Heart left ventricle (tissue), 13 donors: Measurements from ENCODE around the gene CACNA2D1.

ENCODE experiments used
- POLR2A ChIP-seq, 2 donors: fragments of 450-650 bp; IDR thresholded peaks; one replicate each; pipeline ENCODE4 v1.6.1; 2017; ENCODE audit warnings: antibody characterized with exemption in 2 of 2, mild to moderate bottlenecking in 2 of 2, moderate library complexity in 2 of 2
- TF ChIP-seq, protein P1 (sequence below), 12 donors: fragments of 200-600 bp; sonication (generic) in 4 of 12; IDR thresholded peaks; one replicate each; pipeline versions ENCODE4 v1.5.0 to v1.8.0; 2018 to 2022; ENCODE audit warnings: antibody characterized with exemption in 12 of 12, mild to moderate bottlenecking in 5 of 12
- donor health status: ischemic (EF 13 %, LVEDD 7.1; RV severe dilation, severe dysfunction).
- donor health status: DM: no; HTN: yes; CAD: no.
- donor health status: DM: no; HTN: no; CAD: no.
- donor health status: ischemic (EF 25% LVEDD 6.9; RV normal size, moderate dysfunction).
- donor health status: ischemic (EF 25% LVEDD 5.7; RV mildly dilated, moderate dysfunction).
- donor health status: ischemic (EF 35%, LVEDD 5.7; RV mildly dilated, moderate dysfunction).
- donor health status: nonischemic (EF 11% LVEDD 7.7; RV severe dilation, severe dysfunction).
- donor health status: DM: yes; HTN: yes; CAD: no.
- donor health status: PGD.
- donor health status: ischemic (EF 29% LVEDD 5.4; RV normal size, mild dysfunction).
- donor health status: nonischemic (EF 23%, LVEDD 6.1; RV moderate dilation, normal function).

DNA sequence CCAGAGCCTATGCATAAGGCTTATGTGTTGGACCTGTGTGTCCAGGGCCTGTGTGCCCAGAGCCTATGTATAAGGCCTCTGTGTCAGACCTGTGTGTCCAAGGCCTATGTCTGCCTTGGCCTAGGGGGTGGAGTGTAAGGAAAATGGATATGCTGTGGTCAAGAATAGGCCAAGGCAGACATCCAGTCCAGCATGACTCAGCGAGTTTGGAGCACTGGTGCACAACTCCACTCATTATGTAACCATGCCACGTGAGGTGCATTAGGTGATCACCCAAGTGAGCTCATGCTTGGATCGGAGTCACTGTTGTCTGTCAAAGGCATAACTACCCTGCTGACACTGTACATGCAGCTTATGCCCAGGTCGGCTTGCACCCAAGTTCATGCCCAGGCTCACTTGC lies 238.9 kb downstream of the CACNA2D1 start:
- TF ChIP-seq, protein P1, sequence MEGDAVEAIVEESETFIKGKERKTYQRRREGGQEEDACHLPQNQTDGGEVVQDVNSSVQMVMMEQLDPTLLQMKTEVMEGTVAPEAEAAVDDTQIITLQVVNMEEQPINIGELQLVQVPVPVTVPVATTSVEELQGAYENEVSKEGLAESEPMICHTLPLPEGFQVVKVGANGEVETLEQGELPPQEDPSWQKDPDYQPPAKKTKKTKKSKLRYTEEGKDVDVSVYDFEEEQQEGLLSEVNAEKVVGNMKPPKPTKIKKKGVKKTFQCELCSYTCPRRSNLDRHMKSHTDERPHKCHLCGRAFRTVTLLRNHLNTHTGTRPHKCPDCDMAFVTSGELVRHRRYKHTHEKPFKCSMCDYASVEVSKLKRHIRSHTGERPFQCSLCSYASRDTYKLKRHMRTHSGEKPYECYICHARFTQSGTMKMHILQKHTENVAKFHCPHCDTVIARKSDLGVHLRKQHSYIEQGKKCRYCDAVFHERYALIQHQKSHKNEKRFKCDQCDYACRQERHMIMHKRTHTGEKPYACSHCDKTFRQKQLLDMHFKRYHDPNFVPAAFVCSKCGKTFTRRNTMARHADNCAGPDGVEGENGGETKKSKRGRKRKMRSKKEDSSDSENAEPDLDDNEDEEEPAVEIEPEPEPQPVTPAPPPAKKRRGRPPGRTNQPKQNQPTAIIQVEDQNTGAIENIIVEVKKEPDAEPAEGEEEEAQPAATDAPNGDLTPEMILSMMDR (IDR thresholded peaks at IDR 0.05) = no peak
- no peak for TF ChIP-seq POLR2A (IDR thresholded peaks at IDR 0.05)
